HepG2 (cell line): ENCODE data around the gene PNLIPRP3. TPM values are rescaled to one million over a fixed set of nuclear protein-coding genes. Genes with fewer than 3 reads are reported as not detected.

Experiments
- ATAC-seq: fragments of 200-7000 bp; cut with Tn5 transposase; 3 replicates; pipeline ENCODE4 v1.9.1; 2020; ENCODE audit warnings: mild to moderate bottlenecking, moderate library complexity
- BruUV-seq: library from RNA; stranded (reverse); fragments of 400-500 nt; replicated peaks from 2 replicates; lab custom pipeline; 2021; lab: Mats Ljungman, UMichigan
- CTCF ChIA-PET: fragments of 300-600 bp; formaldehyde crosslinking; extraction: SDS; loops from one replicate; lab custom pipeline; 2021; ENCODE audit warnings: low total read pairs, inconsistent platforms, low intra/inter-chr PET ratio; lab: Yijun Ruan, JAX
- POLR2A ChIA-PET: fragments of 350-600 bp; sonication (Branson Sonifier 250); formaldehyde crosslinking; loops from one replicate; lab custom pipeline; 2020; ENCODE audit warnings: antibody characterized with exemption, inconsistent platforms; lab: Yijun Ruan, JAX
- DNase-seq: peaks from one replicate; pipeline ENCODE4 v3.0.0-alpha.2; 2015; ENCODE audit warnings: low spot score
- FAIRE-seq: peaks from 3 replicates; lab custom pipeline; 2011; peaks lifted over from hg19 to GRCh38; lab: Jason Lieb, UNC
- H2AFZ ChIP-seq: one replicate; pipeline ENCODE4 v1.6.1; 2011; ENCODE audit warnings: low read length, inconsistent platforms
- H3K27ac ChIP-seq: fragments of 300-600 bp; 3 replicates; pipeline ENCODE4 v1.8.0; 2011; ENCODE audit warnings: mixed run types, mild to moderate bottlenecking, mixed read lengths, low read length, inconsistent platforms; ENCODE audit not compliant: insufficient read depth; ENCODE audit errors: extremely low read length
- H3K27me3 ChIP-seq, 2 experiments: fragments of 200-600 bp in 1 of 2; 2 replicates in 1 of 2; 3 replicates in 1 of 2; pipeline versions ENCODE4 v1.6.0 to v1.8.0; 2011; ENCODE audit warnings: low read length in 2 of 2, mild to moderate bottlenecking in 2 of 2, moderate library complexity in 2 of 2, inconsistent platforms in 1 of 2; ENCODE audit not compliant: insufficient read depth in 2 of 2, control insufficient read depth in 1 of 2
- H3K36me3 ChIP-seq, 2 experiments: fragments of 200-600 bp in 1 of 2; replicated peaks in 1 of 2; 2 replicates in 1 of 2; 3 replicates in 1 of 2; pipeline versions ENCODE4 v1.5.1 to v1.8.0; 2011; ENCODE audit warnings: low read length in 2 of 2, inconsistent platforms in 1 of 2; ENCODE audit not compliant: insufficient read depth in 2 of 2, control insufficient read depth in 1 of 2
- H3K4me1 ChIP-seq: 2 replicates; pipeline ENCODE4 v1.5.1; 2012; ENCODE audit warnings: low read length, inconsistent platforms; ENCODE audit not compliant: insufficient read depth
- H3K4me2 ChIP-seq: 2 replicates; pipeline ENCODE4 v1.6.0; 2011; ENCODE audit warnings: low read depth, low read length, inconsistent platforms
- H3K4me3 ChIP-seq, 3 experiments: fragments of 200-600 bp in 1 of 3; sonication (generic), shearing (Covaris generic) in 1 of 3; replicated peaks in 1 of 3; 2 replicates each; pipeline ENCODE4 v1.5.1; 2011 to 2016; ENCODE audit warnings: low read length in 3 of 3, inconsistent platforms in 2 of 3, low read depth in 2 of 3, mild to moderate bottlenecking in 2 of 3, control low read depth in 1 of 3, mixed read lengths in 1 of 3; ENCODE audit not compliant: insufficient read depth in 1 of 3
- H3K79me2 ChIP-seq: one replicate; pipeline ENCODE4 v1.6.1; 2011; ENCODE audit warnings: low read length, inconsistent platforms; ENCODE audit not compliant: insufficient read depth
- H3K9ac ChIP-seq: 2 replicates; pipeline ENCODE4 v1.6.0; 2011; ENCODE audit warnings: mild to moderate bottlenecking, low read depth, low read length, inconsistent platforms; ENCODE audit not compliant: insufficient read depth
- H3K9me3 ChIP-seq: 2 replicates; pipeline ENCODE4 v1.5.1; 2012; ENCODE audit warnings: mild to moderate bottlenecking, low read length
- H4K20me1 ChIP-seq: 2 replicates; pipeline ENCODE4 v1.6.0; 2011; ENCODE audit warnings: inconsistent platforms, mild to moderate bottlenecking, low read length, moderate library complexity; ENCODE audit not compliant: insufficient read depth
- BHLHE40 ChIP-seq: IDR thresholded peaks from 2 replicates; pipeline ENCODE4 v1.6.1; 2011; ENCODE audit warnings: low read length, improper control_type of control experiment
- DNMT3B ChIP-seq: conservative IDR thresholded peaks from 2 replicates; pipeline ENCODE4 v1.6.1; 2016; ENCODE audit warnings: missing biosample characterization, control low read depth
- FOSL2 ChIP-seq: sonication (generic); formaldehyde crosslinking; IDR thresholded peaks from 2 replicates; pipeline ENCODE4 v1.4.0; 2020; ENCODE audit warnings: missing genetic modification reagents
- JARID2 ChIP-seq: sonication (generic); formaldehyde crosslinking; IDR thresholded peaks from 2 replicates; pipeline ENCODE4 v1.8.1; 2023; ENCODE audit warnings: missing genetic modification reagents, inconsistent platforms; ENCODE audit not compliant: insufficient replicate concordance
- MIXL1 ChIP-seq: IDR thresholded peaks from 2 replicates; pipeline ENCODE4 v1.6.1; 2016
- MYNN ChIP-seq: sonication (generic); formaldehyde crosslinking; IDR thresholded peaks from 2 replicates; pipeline ENCODE4 v1.4.0; 2020; ENCODE audit warnings: mild to moderate bottlenecking, low read depth, missing genetic modification reagents
- SRF ChIP-seq: IDR thresholded peaks from 2 replicates; pipeline ENCODE4 v1.6.1; 2011; ENCODE audit warnings: mild to moderate bottlenecking, low read depth, low read length, moderate library complexity
- SSRP1 ChIP-seq: IDR thresholded peaks from 2 replicates; pipeline ENCODE4 v1.6.1; 2016; ENCODE audit warnings: control low read depth
- ZBTB1 ChIP-seq: sonication (generic); formaldehyde crosslinking; IDR thresholded peaks from 2 replicates; pipeline ENCODE4 v1.4.0; 2020; ENCODE audit warnings: missing genetic modification reagents, borderline replicate concordance
- ZNF775 ChIP-seq: sonication (generic); formaldehyde crosslinking; IDR thresholded peaks from 2 replicates; pipeline ENCODE4 v1.4.0; 2020; ENCODE audit warnings: missing genetic modification reagents, mild to moderate bottlenecking, moderate library complexity, borderline replicate concordance
- ZNF878 ChIP-seq: sonication (generic); formaldehyde crosslinking; IDR thresholded peaks from 2 replicates; pipeline ENCODE4 v1.8.1; 2023; ENCODE audit warnings: mild to moderate bottlenecking, missing genetic modification reagents, moderate library complexity
- ZNF883 ChIP-seq: sonication (generic); formaldehyde crosslinking; IDR thresholded peaks from 2 replicates; pipeline ENCODE4 v1.5.1; 2020; ENCODE audit warnings: mild to moderate bottlenecking, missing genetic modification reagents; ENCODE audit errors: not compliant biosample characterization
- in situ Hi-C: cut with HindIII; loops from 2 replicates; pipeline ENCODE4 v1.10.0; 2017; ENCODE audit warnings: low pct_unique_long_range_greater_than_20kb; ENCODE audit not compliant: extremely low pct_ligation_motif_present
- intact Hi-C: fragments of 100-400 bp; cut with micrococcal nuclease; formaldehyde crosslinking; loops from one replicate; pipeline ENCODE4 v1.10.0; 2022; ENCODE audit not compliant: unreplicated experiment
- polyA plus RNA-seq, 8 experiments: library from polyadenylated mRNA; depleted of rRNA in 3 of 8; stranded (reverse) in 7 of 8; unstranded in 1 of 8; fragments of >200 nt; fragmentation: Illumina TruSeq in 4 of 8; extraction: Trizol in 4 of 8; gene quantifications; 2 replicates each; pipeline versions ENCODE4 v1.2.1 to v1.2.3, GENCODE V29; 2011 to 2016; ENCODE audit warnings: low read depth in 4 of 8, missing spikeins in 1 of 8, mixed read lengths in 1 of 8; ENCODE audit not compliant: insufficient read depth in 1 of 8
- total RNA-seq, 5 experiments: library from RNA; depleted of rRNA; stranded (reverse); fragments of >200 nt; fragmentation: Illumina TruSeq; extraction: Trizol; gene quantifications; 2 replicates each; pipeline ENCODE4 v1.2.3, GENCODE V29; 2016; ENCODE audit warnings: low read depth in 1 of 5
- TF ChIP-seq, protein P1 (sequence below): sonication (generic); formaldehyde crosslinking; IDR thresholded peaks from 2 replicates; pipeline ENCODE4 v1.9.0; 2021; ENCODE audit warnings: missing genetic modification reagents, borderline replicate concordance
- TF ChIP-seq, protein P2 (sequence below): sonication (generic); formaldehyde crosslinking; IDR thresholded peaks from 2 replicates; pipeline ENCODE4 v1.5.0; 2020; ENCODE audit warnings: mild to moderate bottlenecking, missing genetic modification reagents, borderline replicate concordance
- TF ChIP-seq, protein P3 (sequence below): sonication (generic); formaldehyde crosslinking; IDR thresholded peaks from 2 replicates; pipeline ENCODE4 v1.4.0; 2020; ENCODE audit warnings: missing genetic modification reagents

The PNLIPRP3 gene
- total and polyA plus RNA-seq, 2 of the 13 experiments (the other 11 are each of a cell fraction or from before 2014, with no cell fraction given) = not detected

DNA sequence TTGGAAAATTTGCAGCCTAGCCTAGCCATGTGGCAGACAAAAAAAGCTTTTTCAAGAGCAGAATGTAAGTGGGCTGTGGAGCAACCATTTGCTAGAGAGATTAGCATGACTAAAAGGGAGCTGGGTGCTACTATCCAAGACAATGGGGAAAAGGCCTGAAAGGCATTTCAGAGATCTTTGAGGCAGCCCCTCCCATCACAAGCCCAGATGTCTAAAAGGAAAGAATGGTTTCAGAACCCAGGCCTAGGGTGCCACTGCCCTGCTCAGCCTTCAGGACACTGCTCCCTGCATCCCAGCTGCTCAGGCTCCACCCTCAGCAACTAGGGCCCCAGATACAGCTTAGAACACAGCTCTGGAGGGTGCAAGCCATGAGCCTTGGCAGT lies 24.7 kb downstream of the PNLIPRP3 start:
- Histone ChIP-seq H3K27me3 (no peaks in the 10 kb centered on the region; a peak in 2 of 5 replicates), H3K79me2 (no peaks in the 10 kb centered on the region), H2AFZ (no peak overlapping the region), H4K20me1 (no peaks in the 10 kb centered on the region), H3K4me2 (no peak overlapping the region), H3K36me3 (no peaks in the 10 kb centered on the region), H3K9me3 (no peaks in the 10 kb centered on the region), H3K4me1 (no peaks in the 10 kb centered on the region), H3K27ac (no peak overlapping the region), H3K9ac (no peak overlapping the region), H3K4me3 (no peak overlapping the region)
- ATAC-seq = no peak
- ChIA-PET POLR2A (no interaction called here), CTCF (no interaction called here)
- no TSS peak for BruUV-seq
- DNase-seq = no peak
- FAIRE-seq = no peak
- intact Hi-C loops (no loop called here), in situ Hi-C loops (no loop called here)
- TF ChIP-seq, protein P1, sequence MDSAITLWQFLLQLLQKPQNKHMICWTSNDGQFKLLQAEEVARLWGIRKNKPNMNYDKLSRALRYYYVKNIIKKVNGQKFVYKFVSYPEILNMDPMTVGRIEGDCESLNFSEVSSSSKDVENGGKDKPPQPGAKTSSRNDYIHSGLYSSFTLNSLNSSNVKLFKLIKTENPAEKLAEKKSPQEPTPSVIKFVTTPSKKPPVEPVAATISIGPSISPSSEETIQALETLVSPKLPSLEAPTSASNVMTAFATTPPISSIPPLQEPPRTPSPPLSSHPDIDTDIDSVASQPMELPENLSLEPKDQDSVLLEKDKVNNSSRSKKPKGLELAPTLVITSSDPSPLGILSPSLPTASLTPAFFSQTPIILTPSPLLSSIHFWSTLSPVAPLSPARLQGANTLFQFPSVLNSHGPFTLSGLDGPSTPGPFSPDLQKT = no peak
- TF ChIP-seq DNMT3B (no peak), SRF (no peak), MIXL1 (no peak), ZNF775 (CRISPR knock-in tag) (no peak), MYNN (no peak)
- TF ChIP-seq, protein P2, sequence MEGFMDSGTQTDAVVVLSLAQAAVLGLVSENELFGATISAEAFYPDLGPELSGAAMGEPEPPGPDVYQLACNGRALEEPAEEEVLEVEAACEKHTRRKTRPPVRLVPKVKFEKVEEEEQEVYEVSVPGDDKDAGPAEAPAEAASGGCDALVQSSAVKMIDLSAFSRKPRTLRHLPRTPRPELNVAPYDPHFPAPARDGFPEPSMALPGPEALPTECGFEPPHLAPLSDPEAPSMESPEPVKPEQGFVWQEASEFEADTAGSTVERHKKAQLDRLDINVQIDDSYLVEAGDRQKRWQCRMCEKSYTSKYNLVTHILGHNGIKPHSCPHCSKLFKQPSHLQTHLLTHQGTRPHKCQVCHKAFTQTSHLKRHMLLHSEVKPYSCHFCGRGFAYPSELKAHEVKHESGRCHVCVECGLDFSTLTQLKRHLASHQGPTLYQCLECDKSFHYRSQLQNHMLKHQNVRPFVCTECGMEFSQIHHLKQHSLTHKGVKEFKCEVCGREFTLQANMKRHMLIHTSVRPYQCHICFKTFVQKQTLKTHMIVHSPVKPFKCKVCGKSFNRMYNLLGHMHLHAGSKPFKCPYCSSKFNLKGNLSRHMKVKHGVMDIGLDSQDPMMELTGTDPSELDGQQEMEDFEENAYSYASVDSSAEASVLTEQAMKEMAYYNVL (CRISPR knock-in tag) = no peak

DNA sequence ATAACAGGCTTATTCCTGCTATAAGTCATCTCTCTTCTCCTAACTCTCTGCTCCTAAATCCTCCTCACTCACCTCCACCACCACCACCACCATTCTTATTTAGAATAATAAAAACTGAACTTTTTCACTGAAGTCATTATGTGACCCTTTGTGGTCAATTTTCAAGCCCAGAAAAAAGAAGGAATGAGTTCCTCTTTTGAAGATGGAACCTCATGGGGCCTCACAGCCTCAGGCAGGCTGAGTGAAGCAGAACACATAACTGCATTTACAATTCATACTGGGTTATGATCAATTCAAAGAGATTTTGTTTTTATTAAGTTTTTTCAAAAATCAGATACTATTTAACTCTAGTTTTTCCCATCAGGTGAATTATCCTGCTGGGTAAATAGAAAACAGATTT lies 29.8 kb downstream of the PNLIPRP3 start:
- FAIRE-seq (no peak), ATAC-seq (no peak), DNase-seq (no peak)
- Histone ChIP-seq H4K20me1 (no peaks in the 10 kb centered on the region), H3K9ac (no peak overlapping the region), H3K79me2 (no peaks in the 10 kb centered on the region), H3K36me3 (no peaks in the 10 kb centered on the region), H3K4me2 (no peak overlapping the region), H3K4me3 (no peak overlapping the region), H2AFZ (no peak overlapping the region), H3K9me3 (no peaks in the 10 kb centered on the region), H3K27ac (no peak overlapping the region), H3K27me3 (no peaks in the 10 kb centered on the region; a peak in 2 of 5 replicates), H3K4me1 (no peaks in the 10 kb centered on the region)
- intact Hi-C loops = no loop called here
- POLR2A ChIA-PET = no interaction called here
- CTCF ChIA-PET = no interaction called here
- no TSS peak for BruUV-seq
- in situ Hi-C loops = no loop called here
- TF ChIP-seq ZNF883 (CRISPR knock-in tag) (no peak), ZNF878 (CRISPR knock-in tag) (no peak), ZBTB1 (CRISPR knock-in tag) (no peak), SSRP1 (CRISPR knock-in tag) (no peak), BHLHE40 (no peak), JARID2 (no peak), FOSL2 (CRISPR knock-in tag) (no peak)
- TF ChIP-seq, protein P3, sequence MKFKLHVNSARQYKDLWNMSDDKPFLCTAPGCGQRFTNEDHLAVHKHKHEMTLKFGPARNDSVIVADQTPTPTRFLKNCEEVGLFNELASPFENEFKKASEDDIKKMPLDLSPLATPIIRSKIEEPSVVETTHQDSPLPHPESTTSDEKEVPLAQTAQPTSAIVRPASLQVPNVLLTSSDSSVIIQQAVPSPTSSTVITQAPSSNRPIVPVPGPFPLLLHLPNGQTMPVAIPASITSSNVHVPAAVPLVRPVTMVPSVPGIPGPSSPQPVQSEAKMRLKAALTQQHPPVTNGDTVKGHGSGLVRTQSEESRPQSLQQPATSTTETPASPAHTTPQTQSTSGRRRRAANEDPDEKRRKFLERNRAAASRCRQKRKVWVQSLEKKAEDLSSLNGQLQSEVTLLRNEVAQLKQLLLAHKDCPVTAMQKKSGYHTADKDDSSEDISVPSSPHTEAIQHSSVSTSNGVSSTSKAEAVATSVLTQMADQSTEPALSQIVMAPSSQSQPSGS = no peak
